ENCODE results near the gene GJA3.

The GJA3 gene

GRCh38 chr13:20128459-20128931, 32.4 kb downstream of the GJA3 start:
- DNase-seq (ENCODE audit: low read depth in 2 of 2), result no peak

DNA sequence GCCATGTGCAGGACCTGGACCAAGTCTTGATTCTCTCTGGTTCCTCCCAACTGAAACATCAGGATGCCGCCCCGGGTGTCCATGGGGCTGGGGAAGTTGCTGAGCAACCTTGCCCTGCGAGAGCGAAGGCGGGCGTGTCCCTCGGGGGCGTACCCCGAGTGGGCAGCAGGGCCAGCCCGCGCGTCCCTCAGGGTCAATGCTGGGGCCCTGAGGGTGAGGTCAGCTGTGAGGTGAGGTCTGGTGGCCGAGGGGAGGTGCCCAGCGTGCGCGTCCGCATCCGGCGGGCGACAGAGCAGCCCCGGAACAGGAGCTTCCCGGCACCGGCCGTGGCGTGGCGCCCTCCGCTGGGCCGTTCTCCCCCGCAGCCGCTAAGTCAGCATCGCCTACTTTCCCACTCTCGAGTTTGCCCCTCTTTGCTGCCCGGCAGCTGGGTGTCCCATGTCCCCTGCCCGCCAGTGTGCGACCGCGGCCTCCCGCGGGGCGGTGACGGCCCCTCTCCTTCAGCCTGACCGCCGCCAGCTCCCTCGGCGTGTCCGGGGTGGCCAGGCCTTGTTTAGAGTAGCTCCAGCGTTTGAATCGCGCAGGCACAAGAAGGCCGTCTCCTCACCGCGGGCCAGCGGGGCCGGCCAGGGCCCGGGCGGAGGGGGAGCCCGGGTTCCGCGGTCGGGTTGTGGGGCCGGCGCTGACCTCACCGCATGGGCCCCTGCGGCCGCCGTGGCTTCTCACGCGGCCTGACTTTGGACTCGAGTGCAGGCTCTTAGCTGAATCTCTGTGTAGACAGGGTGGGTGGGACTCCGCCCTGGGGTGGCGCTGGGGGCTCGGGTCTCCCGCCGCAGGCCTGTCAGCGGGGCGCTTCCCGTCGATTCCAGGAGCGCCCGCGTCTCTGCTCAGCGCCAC, 33.0 kb downstream of the GJA3 start:
- DNase-seq (ENCODE audit: low read depth in 2 of 2), result no peak

DNA sequence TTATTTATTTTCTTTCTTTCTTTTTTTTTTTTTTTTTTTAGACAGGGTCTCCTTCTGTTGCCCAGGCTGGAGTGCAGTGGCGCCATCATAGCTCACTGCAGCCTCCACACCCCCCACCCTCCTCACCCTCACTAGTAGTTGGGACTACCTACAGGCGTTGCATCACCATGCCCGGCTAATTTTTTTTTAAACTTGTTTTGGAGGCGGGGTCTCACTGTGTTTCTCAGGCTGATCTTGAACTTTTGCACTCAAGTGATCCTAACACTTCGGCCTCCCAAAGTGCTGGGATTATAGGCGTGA, 33.6 kb downstream of the GJA3 start:
- DNase-seq (ENCODE audit: low read depth in 2 of 2), result no peak

GRCh38 chr13:20126541-20127261, 34.2 kb downstream of the GJA3 start:
- no peak for DNase-seq (ENCODE audit: low read depth in 2 of 2)

- no peak for DNase-seq (ENCODE audit: low read depth in 2 of 2)
These were observed 35.1 kb downstream of the GJA3 start for GRCh38 chr13:20125783-20126165.

DNA sequence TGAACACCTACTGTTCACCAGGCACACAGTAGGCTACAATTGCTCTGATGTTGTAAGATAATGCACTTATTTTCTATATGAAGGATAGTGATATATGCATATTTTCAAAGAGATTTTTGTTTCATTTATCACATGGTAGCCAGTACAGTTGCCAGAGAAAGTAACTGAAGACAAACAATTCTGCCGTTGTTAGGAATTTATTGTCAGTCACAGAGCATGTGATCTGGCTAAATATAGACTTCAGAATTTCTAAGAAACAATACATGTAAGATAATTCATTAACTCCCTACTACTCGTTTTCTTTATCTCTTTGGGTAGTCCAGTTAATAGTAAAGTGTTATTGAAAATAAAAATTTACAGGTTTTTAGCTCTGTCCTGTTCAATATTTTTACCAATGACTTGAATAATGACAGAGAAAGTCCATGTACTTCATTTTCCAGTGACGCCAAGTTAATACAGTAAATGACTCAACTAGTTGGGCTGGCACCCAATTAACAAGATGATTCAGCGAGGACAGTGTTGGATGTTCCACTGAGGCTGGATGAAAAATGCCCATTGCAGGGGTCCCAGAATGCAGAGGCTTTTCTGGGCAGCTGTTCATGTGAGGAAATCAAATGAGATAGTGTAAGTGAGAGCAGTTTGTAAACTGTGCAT, 35.6 kb downstream of the GJA3 start:
- DNase-seq (ENCODE audit: low read depth in 2 of 2), result no peak

DNA sequence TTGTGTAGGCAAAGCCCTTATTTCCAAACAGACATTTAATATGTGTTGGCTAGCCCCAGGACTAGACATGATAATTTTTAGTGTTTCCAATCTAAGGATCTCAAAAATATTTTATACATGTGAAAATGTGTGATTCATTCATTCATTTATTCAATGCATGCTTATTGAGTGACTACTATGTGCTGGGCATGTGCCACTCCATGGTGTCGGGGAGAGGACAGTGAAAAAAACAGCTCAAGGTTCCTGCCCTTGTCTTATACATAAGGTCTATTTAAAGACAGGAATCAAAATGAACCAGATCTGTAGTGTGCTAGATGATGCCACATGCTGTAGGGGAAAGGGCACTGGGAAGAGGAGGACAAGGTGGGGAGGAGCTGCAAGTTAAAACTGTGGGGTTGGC, 36.5 kb downstream of the GJA3 start:
- DNase-seq (ENCODE audit: low read depth in 2 of 2), result no peak

GRCh38 chr13:20121159-20121525, 39.7 kb downstream of the GJA3 start:
- DNase-seq (ENCODE audit: low read depth in 2 of 2), result no peak

DNA sequence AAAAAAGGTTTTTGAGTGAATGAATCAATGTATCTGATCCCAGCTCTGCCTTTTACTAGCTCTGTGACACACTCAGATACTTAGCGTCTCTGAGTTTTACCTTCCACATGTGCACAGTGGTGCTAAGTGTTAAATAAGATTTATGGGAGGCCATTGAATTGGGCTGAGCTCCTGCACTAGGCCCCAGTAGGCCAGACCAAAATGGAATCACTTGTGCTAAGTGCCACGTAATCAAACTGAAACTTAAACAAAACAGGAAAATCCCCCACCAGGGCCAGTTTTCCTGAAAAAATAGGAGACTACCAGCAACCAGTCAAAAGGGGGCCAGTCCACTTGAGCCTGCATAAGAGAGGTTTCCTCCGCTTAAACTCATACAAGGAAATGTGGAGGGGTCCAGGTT, 40.9 kb downstream of the GJA3 start:
- DNase-seq (ENCODE audit: low read depth in 2 of 2), result no peak

GRCh38 chr13:20118268-20119140, 42.3 kb downstream of the GJA3 start:
- no peak for DNase-seq (ENCODE audit: low read depth in 2 of 2)

- no peak for DNase-seq (ENCODE audit: low read depth in 2 of 2)
These were observed 44.6 kb downstream of the GJA3 start for GRCh38 chr13:20116213-20116612.

GRCh38 chr13:20114066-20114610, 46.7 kb downstream of the GJA3 start:
- DNase-seq (ENCODE audit: low read depth in 2 of 2), result no peak

DNA sequence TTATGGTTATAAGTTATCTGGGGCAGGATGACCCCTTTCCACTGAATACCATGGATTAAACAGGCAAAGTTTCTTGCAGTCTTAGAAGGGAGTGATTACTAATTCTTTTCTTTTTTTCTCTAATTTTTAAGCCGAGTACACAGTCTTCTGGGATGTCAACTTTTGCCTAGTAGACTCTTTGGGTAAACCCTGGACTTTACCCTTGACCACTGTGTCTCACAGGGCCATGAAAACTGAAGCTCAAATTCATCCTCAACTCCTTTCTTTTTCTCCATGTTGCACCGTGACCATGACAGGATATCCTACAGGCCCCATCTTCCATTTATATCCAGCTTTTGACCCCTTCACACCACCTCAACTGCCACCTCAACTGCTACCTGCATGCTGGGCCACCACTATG, 51.8 kb downstream of the GJA3 start:
- DNase-seq (ENCODE audit: low read depth in 2 of 2), result no peak

- no peak for DNase-seq (ENCODE audit: low read depth in 2 of 2)
These were observed 54.1 kb downstream of the GJA3 start for GRCh38 chr13:20106742-20107141.

GRCh38 chr13:20105161-20105689, 55.6 kb downstream of the GJA3 start:
- no peak for DNase-seq (ENCODE audit: low read depth in 2 of 2)

- DNase-seq (ENCODE audit: low read depth in 2 of 2), result no peak
These were observed 58.2 kb downstream of the GJA3 start for GRCh38 chr13:20102525-20103180.

DNA sequence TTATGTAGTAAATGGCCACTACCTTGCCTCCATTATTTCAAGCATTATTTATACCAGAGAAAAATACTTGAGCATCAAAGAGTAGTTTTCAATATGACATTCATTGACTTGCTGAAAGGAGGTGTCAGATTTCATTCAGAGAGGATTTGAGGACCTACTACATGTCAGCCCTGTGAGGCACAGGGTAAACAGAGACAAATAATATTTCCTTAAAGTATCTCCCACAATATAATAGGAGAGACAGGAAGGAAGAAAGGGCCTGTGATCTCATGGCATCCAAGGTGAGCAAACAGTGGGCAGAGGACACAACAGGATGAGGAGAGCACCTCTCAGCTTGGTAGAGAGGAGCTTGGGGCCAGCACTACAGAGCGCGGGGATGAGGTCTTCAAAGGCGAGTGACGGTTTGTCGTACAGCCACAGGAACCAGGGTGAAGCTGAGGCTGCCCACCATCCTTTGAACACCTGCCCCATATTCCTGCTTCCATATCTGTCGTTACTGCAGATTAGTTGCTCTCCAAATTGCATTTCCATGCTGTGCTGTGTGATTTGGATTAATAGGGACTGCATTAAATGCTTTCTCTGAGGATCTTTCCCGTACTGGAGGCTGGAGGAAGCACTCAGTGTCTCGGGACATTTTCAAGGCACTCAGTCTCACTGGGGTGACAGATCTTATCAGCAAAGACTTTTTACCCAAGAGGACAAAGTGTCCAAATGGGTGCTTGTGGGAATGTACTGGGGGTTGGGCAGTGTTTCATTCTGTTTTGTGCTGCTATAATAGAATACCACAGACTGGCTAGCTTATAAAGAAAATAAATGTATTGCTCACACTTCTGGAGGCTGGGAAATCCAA, 59.2 kb downstream of the GJA3 start:
- no peak for DNase-seq (ENCODE audit: low read depth in 2 of 2)

DNA sequence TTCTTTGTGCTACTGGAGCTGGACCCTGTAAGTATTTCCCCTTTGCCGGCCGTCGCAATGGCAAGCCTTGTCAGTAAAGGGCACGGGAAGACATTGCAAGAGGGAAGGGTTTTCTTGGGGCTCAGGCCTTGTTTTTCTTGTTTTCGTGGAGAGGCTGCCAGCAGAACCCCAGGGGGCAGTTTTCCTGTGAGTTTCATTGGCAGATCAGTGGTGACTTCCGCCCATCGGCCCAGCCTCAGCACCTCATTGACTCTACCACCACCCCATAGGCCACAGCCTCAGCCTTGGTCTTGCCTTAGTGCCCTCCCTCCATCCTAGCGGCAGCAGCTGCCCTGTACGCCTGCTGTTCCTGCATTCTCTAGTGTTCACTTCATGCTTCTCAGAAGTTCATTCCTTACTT, 61.5 kb downstream of the GJA3 start:
- DNase-seq (ENCODE audit: low read depth in 2 of 2), result no peak

DNA sequence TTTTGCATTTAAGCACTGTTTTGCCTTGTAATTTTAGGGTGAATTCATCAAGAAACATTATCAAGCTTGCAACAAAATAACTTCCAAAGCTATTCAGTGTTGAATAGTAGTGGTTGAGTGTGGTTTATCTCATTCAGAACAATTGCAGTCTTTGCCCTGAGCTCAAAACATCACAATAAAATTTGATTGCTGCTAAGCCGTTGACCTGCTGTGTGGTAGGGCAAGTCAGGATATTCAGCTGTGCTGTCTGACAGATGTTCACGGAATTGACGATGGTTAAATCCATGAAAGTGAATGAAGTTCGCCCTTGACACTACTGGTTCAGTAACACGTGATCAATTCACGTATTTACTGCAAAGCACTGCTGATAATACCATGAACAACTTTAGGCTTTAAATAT, 66.9 kb downstream of the GJA3 start:
- DNase-seq (ENCODE audit: low read depth in 2 of 2), result no peak

DNA sequence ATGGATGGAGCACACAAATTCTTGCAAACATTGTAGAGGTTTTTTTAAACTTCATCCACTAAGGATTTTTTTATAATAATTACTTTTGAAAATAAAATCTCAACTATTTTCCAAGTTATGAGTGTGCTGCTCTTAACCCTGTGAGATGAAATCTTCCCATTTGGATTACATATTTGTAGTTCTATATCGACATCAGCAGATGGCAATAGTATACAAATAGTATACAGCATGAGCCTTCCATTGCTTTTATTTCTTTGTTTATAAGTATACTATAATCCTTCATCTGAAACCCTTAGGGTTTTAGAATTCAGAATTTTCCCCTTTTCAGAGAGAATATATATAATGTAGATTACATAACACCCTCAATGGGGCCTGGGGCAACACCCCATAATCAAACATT, 70.5 kb downstream of the GJA3 start:
- DNase-seq (ENCODE audit: low read depth in 2 of 2), result no peak
